Esophagus squamous epithelium (tissue), 5 donors: ENCODE data around the gene ZNF746. TPM values are rescaled to one million over a fixed set of nuclear protein-coding genes. Genes with fewer than 3 reads are reported as not detected.
A peak's percentile ranks its signal among the peaks of the same experiment; 100 is the strongest.

Experiments
- DNase-seq: peaks from one replicate; lab custom pipeline; 2025; lab: John Stamatoyannopoulos, UW
- H3K27ac ChIP-seq, 4 donors: fragments of 200-600 bp; sonication (generic); one replicate each; pipeline ENCODE4 v1.5.1; 2016 to 2019; ENCODE audit warnings: mild to moderate bottlenecking in 1 of 4
- H3K27me3 ChIP-seq, 4 donors: fragments of 200-600 bp; sonication (generic); 1 replicate in 3 of 4; 2 replicates in 1 of 4; pipeline versions ENCODE4 v1.5.1 to v1.6.0; 2017 to 2021; ENCODE audit warnings: antibody characterized with exemption in 1 of 4
- H3K36me3 ChIP-seq, 3 donors: fragments of 200-600 bp; sonication (generic); one replicate each; pipeline ENCODE4 v1.5.1; 2016 to 2019
- H3K4me1 ChIP-seq, 3 donors: fragments of 200-600 bp; sonication (generic); one replicate each; pipeline ENCODE4 v1.5.1; 2017 to 2019
- H3K4me3 ChIP-seq, 4 donors: fragments of 200-600 bp; sonication (generic); 1 replicate in 3 of 4; 2 replicates in 1 of 4; pipeline ENCODE4 v1.5.1; 2016 to 2019; ENCODE audit warnings: mild to moderate bottlenecking in 2 of 4, moderate library complexity in 1 of 4
- H3K9me3 ChIP-seq, 3 donors: fragments of 200-600 bp; sonication (generic); one replicate each; pipeline ENCODE4 v1.5.1; 2016 to 2019
- CTCF ChIP-seq, 6 experiments: fragments of 450-650 bp in 4 of 6; fragments of 200-600 bp in 2 of 6; sonication (generic) in 2 of 6; IDR thresholded peaks; one replicate each; pipeline ENCODE4 v1.5.1; 2016 to 2019; ENCODE audit warnings: antibody characterized with exemption in 6 of 6, mild to moderate bottlenecking in 4 of 6, moderate library complexity in 4 of 6
- POLR2A ChIP-seq, 4 donors: fragments of 450-650 bp; IDR thresholded peaks; one replicate each; pipeline ENCODE4 v1.6.1; 2017; ENCODE audit warnings: antibody characterized with exemption in 4 of 4, mild to moderate bottlenecking in 4 of 4, moderate library complexity in 3 of 4
- WGBS, 2 donors: methylation state at CpG; one replicate each; pipeline ENCODE4 v1.1.5; 2018; 5-methylcytosine and 5-hydroxymethylcytosine counted together
- intact Hi-C: fragments of 100-400 bp; cut with DNase I; formaldehyde crosslinking; loops from one replicate; pipeline ENCODE4 v1.15.0; 2022
- total RNA-seq, 4 donors: library from RNA; depleted of rRNA; stranded (reverse); fragments of >200 nt; gene quantifications; one replicate each; pipeline ENCODE4 v1.1.0, GENCODE V29; 2016
- donor health status: DM: yes; HTN: yes; CAD: no.

The ZNF746 gene
- total RNA-seq, 4 donors from 2014 or later = 9.8 to 16.2 (median 12.5) TPM

- H3K9me3 ChIP-seq = no peaks in the 10 kb centered on the region
- intact Hi-C loops = no loop called here
- WGBS, 2 donors = no CpG with 5 or more reads among the region's 145 CpGs
- peaks cover 0 to 18% (median 8%) of the 10 kb centered on the region in 3 donors for H3K36me3 ChIP-seq
- DNase-seq = no peak
- H3K4me3 ChIP-seq = peak overlapping the region; percentile 60 to 81 (median 78)
- H3K27me3 ChIP-seq = no peaks in the 10 kb centered on the region
- peak overlapping the region in 3 of 4 donors; percentile 84 to 89 (median 89) for H3K27ac ChIP-seq
- peaks cover 6 to 39% (median 8%) of the 10 kb centered on the region in 3 donors for H3K4me1 ChIP-seq
- TF ChIP-seq CTCF (IDR thresholded peaks at IDR 0.05) = no peak
- no peak for TF ChIP-seq POLR2A (IDR thresholded peaks at IDR 0.05)
These were observed 37.8 kb downstream of the ZNF746 start for GRCh38 chr7:149459540-149460452.

- intact Hi-C loops = no loop called here
- no peak for DNase-seq
- peak overlapping the region; percentile 60 to 81 (median 75) for H3K4me3 ChIP-seq
- no peaks in the 10 kb centered on the region for H3K27me3 ChIP-seq
- no peak for TF ChIP-seq CTCF (IDR thresholded peaks at IDR 0.05)
- TF ChIP-seq POLR2A (IDR thresholded peaks at IDR 0.05) = no peak
- WGBS, 2 donors = 30 to 36% methylated on average over 3 to 6 of the region's 17 CpGs
- peaks cover 5 to 24% (median 8%) of the 10 kb centered on the region in 3 donors for H3K36me3 ChIP-seq
- H3K9me3 ChIP-seq = no peaks in the 10 kb centered on the region
- H3K4me1 ChIP-seq = peaks cover 6 to 39% (median 8%) of the 10 kb centered on the region in 3 donors
- peak overlapping the region in 2 of 4 donors; percentile 64 to 70 for H3K27ac ChIP-seq
These were observed 38.4 kb downstream of the ZNF746 start for GRCh38 chr7:149459201-149459539.

DNA sequence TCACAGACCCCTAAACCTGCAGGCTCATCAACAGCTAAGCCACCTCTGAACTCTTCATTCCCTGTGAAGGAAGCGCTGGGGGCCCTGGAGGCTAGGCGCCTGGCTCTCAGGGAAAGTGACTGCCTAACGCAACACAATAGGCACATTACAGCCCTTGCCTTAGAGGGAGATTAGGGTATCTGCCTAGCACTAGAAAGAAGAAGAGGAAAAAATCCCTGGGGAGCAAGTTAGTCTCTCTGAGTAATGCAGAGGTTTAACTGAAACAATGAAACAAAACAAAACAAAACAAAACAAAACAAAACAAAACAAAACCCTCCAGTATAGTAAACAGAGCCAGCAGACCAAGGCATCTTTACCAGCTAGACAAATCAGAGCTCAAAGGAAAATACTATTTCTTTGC lies 39.4 kb downstream of the ZNF746 start:
- intact Hi-C loops = no loop called here
- H3K27ac ChIP-seq = no peak overlapping the region
- no peaks in the 10 kb centered on the region for H3K9me3 ChIP-seq
- H3K4me1 ChIP-seq = peaks cover 6 to 39% (median 8%) of the 10 kb centered on the region in 3 donors
- WGBS, 2 donors = 52% methylated on average over 3 of the region's 3 CpGs; no CpG with 5 or more reads in 1 of the 2 donors
- DNase-seq = no peak
- no peaks in the 10 kb centered on the region for H3K27me3 ChIP-seq
- H3K36me3 ChIP-seq = peaks cover 5 to 33% (median 8%) of the 10 kb centered on the region in 3 donors
- TF ChIP-seq POLR2A (IDR thresholded peaks at IDR 0.05) (no peak), CTCF (IDR thresholded peaks at IDR 0.05) (no peak)
- no peak overlapping the region for H3K4me3 ChIP-seq

- DNase-seq = no peak
- Histone ChIP-seq H3K36me3 (peaks cover 5 to 38% (median 8%) of the 10 kb centered on the region in 3 donors), H3K27ac (no peak overlapping the region), H3K27me3 (no peaks in the 10 kb centered on the region), H3K4me3 (no peak overlapping the region), H3K4me1 (peaks cover 6 to 39% (median 8%) of the 10 kb centered on the region in 3 donors), H3K9me3 (no peaks in the 10 kb centered on the region)
- TF ChIP-seq POLR2A (IDR thresholded peaks at IDR 0.05) (no peak), CTCF (IDR thresholded peaks at IDR 0.05) (no peak)
- intact Hi-C loops = no loop called here
- 60 to 73% methylated on average over 1 of the region's 1 CpG for WGBS, 2 donors
These were observed 39.8 kb downstream of the ZNF746 start for GRCh38 chr7:149457766-149458165.
